ENCODE data around the gene TSPAN32.

The TSPAN32 gene, protein sequence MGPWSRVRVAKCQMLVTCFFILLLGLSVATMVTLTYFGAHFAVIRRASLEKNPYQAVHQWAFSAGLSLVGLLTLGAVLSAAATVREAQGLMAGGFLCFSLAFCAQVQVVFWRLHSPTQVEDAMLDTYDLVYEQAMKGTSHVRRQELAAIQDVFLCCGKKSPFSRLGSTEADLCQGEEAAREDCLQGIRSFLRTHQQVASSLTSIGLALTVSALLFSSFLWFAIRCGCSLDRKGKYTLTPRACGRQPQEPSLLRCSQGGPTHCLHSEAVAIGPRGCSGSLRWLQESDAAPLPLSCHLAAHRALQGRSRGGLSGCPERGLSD

DNA sequence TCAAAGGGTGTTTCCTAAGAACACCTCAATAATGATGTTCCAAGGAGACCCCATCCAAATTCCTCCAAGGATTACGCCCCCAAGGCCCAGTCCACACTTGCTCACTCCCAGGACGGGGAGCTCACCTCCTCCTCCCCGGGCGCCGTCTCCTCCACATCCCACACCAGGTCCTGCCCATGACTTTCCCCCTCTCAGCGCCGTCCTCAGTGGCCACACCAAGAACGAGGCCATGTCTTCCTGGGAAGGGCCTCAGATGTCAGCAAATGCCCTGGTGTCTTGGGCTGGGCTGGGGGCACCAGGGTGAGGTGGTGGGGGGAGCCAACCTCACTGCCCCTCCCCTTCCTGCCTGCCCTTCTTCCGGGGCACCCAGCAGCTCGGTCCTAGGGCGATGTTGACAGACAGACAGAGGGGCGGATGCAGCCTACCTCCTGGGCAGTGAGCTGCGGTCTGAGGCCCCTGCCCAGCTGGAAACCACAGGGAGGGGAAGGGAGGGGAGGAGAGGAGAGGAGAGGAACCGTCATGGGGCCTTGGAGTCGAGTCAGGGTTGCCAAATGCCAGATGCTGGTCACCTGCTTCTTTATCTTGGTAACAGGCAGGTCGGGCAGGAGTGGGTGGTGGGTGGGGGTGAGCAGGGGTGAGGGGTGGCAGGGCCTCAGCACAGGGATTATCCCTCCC is at the start of gene TSPAN32, which contains the start of gene C11orf21:
TSPAN32 (plus strand) TSS at position 383 of the 675 bp plus-strand sequence; CDS start at position 520, 137 bp downstream.
C11orf21 (minus strand) TSS at position 288 of the 675 bp plus-strand sequence; CDS start at position 178, 110 bp downstream.
- H3K36me3 Mint-ChIP-seq (ENCODE audit: low read depth) = peaks cover 3% of the 10 kb centered on the region
- no peaks in the 10 kb centered on the region for H3K27me3 Mint-ChIP-seq (ENCODE audit: low read depth)
- peak within 1 kb of the TSS; percentile 91 for H3K4me3 Mint-ChIP-seq
- peaks cover 29% of the 10 kb centered on the region for H3K4me1 Mint-ChIP-seq (ENCODE audit: low read depth)
- no peaks in the 10 kb centered on the region for H3K9me3 Mint-ChIP-seq
- H3K27ac Mint-ChIP-seq = peak within 1 kb of the TSS; percentile 94

DNA sequence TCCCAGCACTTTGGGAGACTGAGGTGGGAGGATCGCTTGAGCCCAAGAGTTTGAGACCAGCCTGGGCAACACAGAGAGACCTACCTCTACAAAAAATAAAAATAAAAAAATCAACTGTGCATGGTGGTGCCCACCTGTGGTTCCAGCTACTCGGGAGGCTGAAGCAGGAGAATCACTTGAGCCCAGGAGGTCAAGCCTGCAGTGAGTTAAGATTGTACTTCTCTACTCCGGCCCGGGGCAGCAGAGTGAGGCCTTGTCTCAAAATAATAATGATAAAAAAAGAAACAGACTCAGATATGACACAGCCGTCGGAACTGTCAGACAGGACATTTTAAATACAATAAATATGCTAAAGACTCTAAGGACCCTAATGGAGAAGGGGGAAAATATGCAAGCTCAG is 49.8 kb upstream of the TSPAN32 start:
- H3K27me3 Mint-ChIP-seq (ENCODE audit: low read depth) = peaks cover 3% of the 10 kb centered on the region
- no peak overlapping the region for H3K27ac Mint-ChIP-seq
- no peaks in the 10 kb centered on the region for H3K36me3 Mint-ChIP-seq (ENCODE audit: low read depth)
- H3K9me3 Mint-ChIP-seq = no peaks in the 10 kb centered on the region
- no peak overlapping the region for H3K4me3 Mint-ChIP-seq
- H3K4me1 Mint-ChIP-seq (ENCODE audit: low read depth) = no peaks in the 10 kb centered on the region

DNA sequence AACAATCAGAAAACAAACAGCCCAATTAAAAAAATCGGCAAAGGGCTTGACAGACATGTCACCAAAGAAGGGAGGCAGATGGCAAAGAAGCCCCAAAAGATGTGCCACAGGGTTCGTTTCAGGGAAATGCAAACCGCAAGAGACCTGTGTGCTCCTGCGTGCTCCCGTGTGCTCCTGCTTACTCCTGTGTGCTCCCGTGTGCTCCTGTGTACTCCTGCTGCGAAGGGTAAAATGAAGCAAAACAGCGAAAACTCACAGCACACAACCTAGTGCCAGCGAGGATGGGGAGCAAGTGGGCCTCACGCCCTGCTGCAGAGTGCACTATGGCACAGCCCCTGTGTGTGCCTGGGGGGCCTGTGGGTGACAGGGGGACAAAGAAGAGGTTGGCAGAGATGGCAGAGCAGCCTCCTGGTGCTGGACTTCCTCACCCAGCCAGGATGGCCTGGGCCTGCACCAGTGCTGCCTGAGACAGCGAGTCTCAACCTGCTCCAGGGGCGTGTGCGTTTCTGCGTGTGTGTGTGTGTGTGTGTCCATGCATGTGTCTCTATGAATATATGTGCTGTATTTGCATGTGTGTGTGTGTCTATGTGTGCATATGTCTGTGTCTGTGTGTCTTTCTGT is 45.4 kb upstream of the TSPAN32 start:
- H3K9me3 Mint-ChIP-seq = no peaks in the 10 kb centered on the region
- no peak overlapping the region for H3K27ac Mint-ChIP-seq
- H3K36me3 Mint-ChIP-seq (ENCODE audit: low read depth) = no peaks in the 10 kb centered on the region
- H3K27me3 Mint-ChIP-seq (ENCODE audit: low read depth) = no peaks in the 10 kb centered on the region
- no peaks in the 10 kb centered on the region for H3K4me1 Mint-ChIP-seq (ENCODE audit: low read depth)
- H3K4me3 Mint-ChIP-seq = no peak overlapping the region

DNA sequence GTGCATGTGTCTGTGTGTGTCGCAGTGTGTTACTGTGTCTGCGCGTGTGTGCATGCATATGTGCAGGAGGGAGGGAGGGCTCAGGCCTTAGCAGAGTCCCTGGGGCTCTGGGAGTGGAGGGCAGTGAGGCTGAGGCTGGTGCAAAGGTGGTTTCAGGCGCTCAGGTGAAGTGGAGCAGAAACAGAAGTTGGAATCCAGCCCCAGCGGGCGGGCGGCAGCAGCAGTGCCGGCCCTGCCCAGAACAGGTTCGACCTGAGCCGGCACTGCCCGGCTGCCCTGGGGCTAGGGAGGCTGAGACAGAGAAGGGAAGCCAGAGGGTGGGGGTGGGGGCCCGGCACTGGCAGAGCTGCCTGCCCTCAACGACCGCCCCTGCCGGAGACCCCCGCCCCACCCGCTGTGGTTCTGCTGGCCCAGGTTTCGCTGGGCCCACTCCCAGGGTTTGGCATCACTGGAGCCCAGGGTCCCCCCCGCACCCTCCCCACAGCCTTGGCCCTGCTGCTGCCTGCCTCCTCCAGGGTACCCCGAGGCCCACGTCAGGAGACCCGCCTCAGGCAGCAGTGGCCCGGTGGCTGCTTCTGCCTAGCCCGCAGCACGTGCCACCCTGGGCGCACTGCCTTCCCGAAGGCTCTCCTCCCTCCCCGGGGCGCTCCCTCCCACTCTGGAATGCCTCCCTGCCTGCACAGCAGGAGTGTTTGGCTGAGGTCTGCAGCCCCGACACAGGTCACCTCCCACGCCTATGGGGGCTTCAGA is 44.7 kb upstream of the TSPAN32 start:
- Mint-ChIP-seq H3K27ac (no peak overlapping the region), H3K4me1 (ENCODE audit: low read depth) (no peaks in the 10 kb centered on the region), H3K36me3 (ENCODE audit: low read depth) (no peaks in the 10 kb centered on the region), H3K27me3 (ENCODE audit: low read depth) (no peaks in the 10 kb centered on the region), H3K4me3 (no peak overlapping the region), H3K9me3 (no peaks in the 10 kb centered on the region)

DNA sequence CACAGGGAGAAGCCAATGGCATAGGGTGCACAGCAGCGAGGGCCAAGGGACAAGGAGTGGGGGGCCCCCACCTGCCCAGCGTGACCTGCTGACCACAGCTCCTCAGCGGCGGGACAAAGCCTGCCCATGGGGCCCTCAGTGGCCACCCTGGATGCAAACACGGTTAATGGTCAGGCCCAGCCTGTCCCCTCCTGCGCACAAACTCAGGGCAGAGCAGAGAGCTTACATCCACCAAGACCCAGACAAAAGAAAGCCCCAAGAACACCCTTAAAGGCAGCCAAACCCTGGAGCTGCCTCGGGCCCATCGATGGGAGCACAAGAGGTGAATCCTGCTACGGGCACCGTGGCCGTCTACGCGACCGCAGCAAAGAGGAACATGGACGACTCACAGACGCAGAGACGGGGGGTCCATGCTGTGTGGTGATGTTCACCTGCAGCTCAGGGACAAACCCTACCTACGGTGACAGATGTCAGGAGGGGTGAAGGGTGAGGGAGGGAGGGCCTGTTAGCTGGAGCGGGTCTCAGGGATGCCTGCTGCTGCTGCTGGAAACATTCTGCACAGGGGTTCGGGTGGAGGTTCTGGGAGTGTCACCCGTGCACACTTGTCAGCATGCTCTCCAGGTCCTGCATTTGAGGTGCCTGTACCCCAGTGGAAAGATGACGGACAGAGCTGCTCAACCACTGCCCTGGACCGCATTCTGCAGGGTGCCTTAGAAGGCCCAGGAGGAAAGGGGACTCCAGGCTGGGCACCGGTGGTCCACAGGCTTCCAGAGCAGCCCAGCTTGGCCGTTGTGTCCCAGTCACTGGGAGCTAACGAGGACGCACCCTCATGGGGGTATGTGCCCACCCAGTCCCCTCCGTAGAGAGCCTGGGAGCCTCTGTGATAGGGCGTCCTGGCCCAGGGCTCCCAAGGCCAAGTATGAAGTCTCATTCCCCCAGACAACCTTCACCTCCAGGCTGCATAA is 43.0 kb upstream of the TSPAN32 start:
- Mint-ChIP-seq H3K27me3 (ENCODE audit: low read depth) (no peaks in the 10 kb centered on the region), H3K27ac (no peak overlapping the region), H3K9me3 (no peaks in the 10 kb centered on the region), H3K4me3 (no peak overlapping the region), H3K4me1 (ENCODE audit: low read depth) (no peaks in the 10 kb centered on the region), H3K36me3 (ENCODE audit: low read depth) (no peaks in the 10 kb centered on the region)

DNA sequence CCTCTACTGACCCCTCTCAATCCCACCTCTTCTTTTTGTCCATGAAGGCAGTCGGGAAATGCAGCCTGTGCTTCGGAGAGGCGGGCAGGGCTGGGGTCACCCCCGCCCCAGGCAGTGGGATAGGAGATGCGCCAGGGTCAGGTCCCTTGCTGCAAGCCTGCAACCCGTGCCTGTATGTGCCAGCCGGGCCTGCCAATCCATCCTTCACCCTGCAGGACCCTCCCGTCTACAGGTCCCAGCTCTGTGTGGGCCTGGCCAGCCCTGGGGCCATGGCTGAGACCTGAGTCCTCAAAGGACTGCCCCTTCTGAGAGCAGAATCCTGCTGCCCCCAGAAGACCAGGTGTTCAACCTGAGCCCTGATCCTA is 42.4 kb upstream of the TSPAN32 start:
- Mint-ChIP-seq H3K27me3 (ENCODE audit: low read depth) (no peaks in the 10 kb centered on the region), H3K9me3 (no peaks in the 10 kb centered on the region), H3K27ac (no peak overlapping the region), H3K36me3 (ENCODE audit: low read depth) (no peaks in the 10 kb centered on the region), H3K4me3 (no peak overlapping the region), H3K4me1 (ENCODE audit: low read depth) (no peaks in the 10 kb centered on the region)

DNA sequence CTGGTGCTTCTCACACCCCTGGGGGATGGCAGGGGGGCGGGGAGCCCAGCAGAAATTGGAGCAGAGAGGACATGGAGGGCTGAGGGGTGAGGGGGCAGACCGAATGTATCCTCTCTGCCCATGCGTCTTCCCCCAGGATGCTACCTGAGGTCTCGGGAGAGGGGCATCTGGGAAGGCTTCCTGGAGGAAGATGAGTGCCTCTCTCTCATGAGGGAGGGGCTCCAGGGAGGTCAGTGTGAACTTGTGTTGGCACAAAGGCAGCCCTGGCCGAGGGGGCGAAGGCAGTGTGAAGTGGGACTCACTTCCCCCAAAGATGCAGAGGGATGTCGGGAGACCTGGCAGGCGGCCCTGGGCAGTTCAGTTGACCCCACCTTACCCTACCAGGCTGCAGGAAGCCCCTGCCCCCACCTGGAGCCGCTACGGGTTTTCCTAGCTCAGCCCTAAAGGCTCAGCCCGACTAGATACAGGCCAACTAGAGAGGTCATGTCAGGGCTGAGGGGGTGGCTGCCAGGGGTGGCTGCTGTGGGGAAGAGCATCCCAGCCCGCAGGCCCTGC is 41.8 kb upstream of the TSPAN32 start:
- no peak overlapping the region for H3K4me3 Mint-ChIP-seq
- peaks cover 1% of the 10 kb centered on the region for H3K4me1 Mint-ChIP-seq (ENCODE audit: low read depth)
- no peaks in the 10 kb centered on the region for H3K27me3 Mint-ChIP-seq (ENCODE audit: low read depth)
- H3K9me3 Mint-ChIP-seq = no peaks in the 10 kb centered on the region
- no peaks in the 10 kb centered on the region for H3K36me3 Mint-ChIP-seq (ENCODE audit: low read depth)
- no peak overlapping the region for H3K27ac Mint-ChIP-seq

DNA sequence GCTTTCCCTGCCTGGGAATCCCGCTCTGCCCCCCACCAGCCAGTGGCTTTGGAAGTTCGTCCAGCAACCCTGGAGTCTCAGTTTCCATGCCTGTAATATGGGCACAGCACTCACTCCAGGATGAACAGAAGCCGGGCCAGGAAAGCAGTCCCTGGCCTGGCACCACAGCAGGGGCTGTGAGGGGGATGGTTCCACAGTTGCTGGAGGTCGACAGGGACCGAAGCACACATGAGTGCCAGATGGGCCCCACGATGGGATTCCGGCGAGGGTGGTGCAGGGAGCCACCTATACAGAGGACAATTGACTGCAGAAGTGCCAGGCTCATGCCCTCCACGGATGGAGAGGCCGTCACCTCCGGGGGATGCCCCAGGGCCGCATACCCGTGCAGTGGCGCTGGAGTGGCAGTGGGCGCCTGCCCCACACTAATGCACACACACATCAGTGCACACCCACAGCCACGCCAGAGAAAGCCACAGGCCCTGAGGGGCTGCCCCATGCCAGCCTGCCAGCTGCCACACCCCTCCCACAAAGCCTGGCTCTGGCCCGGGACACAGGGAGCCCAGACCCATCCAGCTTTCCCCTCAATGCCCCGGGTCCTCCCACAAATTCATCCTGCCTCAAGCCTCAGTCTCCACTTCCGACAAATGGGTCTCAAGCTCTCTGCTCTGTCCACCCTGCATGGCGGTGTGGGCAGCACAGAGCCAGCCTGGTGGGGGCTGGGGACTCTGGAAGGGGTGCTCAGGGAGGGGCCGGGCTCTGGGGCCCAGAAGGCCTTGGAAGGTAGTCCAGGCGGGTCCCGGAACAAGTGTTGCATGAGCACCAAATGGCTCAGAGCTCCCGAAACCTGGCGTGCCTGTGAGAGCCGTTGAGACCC is 41.1 kb upstream of the TSPAN32 start:
- Mint-ChIP-seq H3K4me3 (no peak overlapping the region), H3K36me3 (ENCODE audit: low read depth) (no peaks in the 10 kb centered on the region), H3K27ac (no peak overlapping the region), H3K9me3 (no peaks in the 10 kb centered on the region), H3K27me3 (ENCODE audit: low read depth) (no peaks in the 10 kb centered on the region), H3K4me1 (ENCODE audit: low read depth) (peaks cover 7% of the 10 kb centered on the region)

DNA sequence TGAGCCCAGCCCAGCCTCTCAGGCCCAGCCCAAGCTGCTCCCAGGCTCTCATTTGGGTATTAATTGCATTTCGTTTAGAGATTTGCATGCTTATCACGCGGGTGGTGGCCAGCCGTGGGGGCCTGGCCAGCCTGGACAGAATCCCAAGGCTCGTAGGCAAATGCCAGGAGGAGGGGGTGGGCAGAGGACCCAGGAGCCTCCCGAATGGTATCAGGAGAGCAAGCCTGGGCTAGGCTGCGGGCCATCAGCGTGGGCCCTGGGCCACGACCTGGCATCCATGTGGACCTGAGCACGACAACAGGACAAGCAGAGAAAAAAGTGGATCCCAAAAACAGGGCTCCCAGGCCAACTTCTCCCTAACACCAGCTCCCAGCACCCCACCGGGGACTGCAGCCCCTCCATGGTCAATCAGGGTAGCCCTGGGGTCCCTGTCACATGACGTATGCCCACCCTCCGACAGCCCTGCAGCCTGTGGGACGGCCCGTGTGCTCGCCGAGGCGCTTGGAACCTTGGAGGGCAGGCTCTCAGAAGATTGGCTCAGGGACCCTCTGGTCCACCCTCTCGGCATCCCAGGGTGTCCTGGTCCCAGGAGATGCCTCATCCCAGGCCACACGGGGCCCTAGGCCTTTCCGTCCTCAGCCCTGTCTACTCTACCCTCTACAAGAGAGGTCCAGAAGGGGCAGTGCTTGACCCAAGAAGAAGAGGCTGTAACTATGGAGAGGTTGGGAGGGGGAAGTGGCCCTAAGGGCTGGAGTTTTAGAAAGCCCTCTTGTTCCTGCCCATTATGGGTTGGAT is 40.2 kb upstream of the TSPAN32 start:
- Mint-ChIP-seq H3K4me3 (no peak overlapping the region), H3K36me3 (ENCODE audit: low read depth) (no peaks in the 10 kb centered on the region), H3K4me1 (ENCODE audit: low read depth) (peaks cover 16% of the 10 kb centered on the region), H3K27me3 (ENCODE audit: low read depth) (no peaks in the 10 kb centered on the region), H3K9me3 (no peaks in the 10 kb centered on the region), H3K27ac (no peak overlapping the region)

DNA sequence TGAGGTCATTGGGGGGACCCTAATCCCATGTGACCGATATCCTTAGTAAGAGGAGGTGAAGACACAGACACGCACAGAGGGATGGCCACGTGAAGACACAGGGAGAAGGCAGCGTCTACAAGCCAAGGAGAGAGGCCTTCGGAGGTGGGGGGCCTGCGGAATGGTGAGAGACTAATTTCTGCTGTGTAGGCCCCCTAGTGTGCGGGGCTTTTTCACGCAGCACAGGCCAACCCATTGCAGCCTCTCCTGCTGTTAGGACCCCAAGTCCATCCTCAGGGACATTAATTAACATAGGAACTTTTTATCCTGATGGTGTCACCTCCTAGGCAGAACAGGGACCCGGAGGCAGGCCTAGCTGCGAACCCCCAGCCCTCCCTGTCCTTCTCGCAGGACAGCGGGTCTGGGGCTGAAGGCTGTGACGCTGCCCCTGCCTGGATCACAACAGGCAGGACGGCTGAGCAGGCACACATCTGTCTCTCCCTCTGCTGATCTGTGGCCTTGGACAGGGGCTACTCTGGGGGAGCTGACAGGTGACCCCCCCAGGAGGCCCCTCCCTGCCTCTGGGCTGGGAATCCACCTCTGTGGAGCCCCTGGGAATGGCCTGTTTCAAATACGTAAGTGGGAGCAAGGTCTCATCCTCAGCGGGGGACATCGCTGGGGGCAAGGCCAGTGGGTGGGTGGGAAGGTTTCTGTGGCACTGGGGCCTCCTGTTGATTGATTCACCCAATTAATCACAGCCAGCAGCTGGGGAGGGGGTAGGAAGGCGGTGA is 39.3 kb upstream of the TSPAN32 start:
- Mint-ChIP-seq H3K27me3 (ENCODE audit: low read depth) (no peaks in the 10 kb centered on the region), H3K4me3 (no peak overlapping the region), H3K27ac (no peak overlapping the region), H3K36me3 (ENCODE audit: low read depth) (no peaks in the 10 kb centered on the region), H3K9me3 (no peaks in the 10 kb centered on the region), H3K4me1 (ENCODE audit: low read depth) (peaks cover 16% of the 10 kb centered on the region)

DNA sequence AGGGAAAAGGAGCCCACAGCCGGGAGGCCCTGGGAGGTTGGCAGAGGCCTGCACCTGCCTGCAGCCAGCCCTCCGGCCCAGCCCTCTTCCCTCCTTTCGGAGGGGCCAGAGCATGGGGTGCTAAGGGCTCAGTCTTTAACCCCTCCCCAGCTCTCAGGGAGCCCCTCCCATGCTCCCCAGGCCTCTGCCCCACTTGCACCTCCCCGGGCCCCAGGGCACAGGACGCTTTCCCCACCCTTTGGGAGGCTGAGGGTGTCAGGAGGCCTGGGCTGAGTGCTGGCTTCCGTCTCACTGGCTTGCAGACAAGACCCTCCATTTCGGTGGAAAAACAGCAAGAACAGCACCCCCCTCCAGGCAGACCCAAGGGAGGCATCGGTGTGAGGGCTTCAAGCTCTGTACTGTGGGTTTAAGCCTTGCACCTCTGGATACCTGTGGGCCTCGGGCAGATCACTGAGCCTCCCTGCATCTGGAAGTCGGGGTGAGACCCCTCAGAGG is 38.7 kb upstream of the TSPAN32 start:
- Mint-ChIP-seq H3K4me1 (ENCODE audit: low read depth) (peaks cover 16% of the 10 kb centered on the region), H3K27ac (no peak overlapping the region), H3K4me3 (no peak overlapping the region), H3K9me3 (no peaks in the 10 kb centered on the region), H3K36me3 (ENCODE audit: low read depth) (no peaks in the 10 kb centered on the region), H3K27me3 (ENCODE audit: low read depth) (peaks cover 4% of the 10 kb centered on the region)
